NCI-H526 (cell line): ENCODE data around the gene PLRG1.
"Not testable (repeated sequence)": the region's sequence is repeated elsewhere in the genome, so short reads cannot be mapped to it uniquely, and the experiment has no call there.

Source experiments
- DNase-seq, 2 experiments: peaks; one replicate each; lab custom pipeline; 2025; lab: John Stamatoyannopoulos, UW

PLRG1 gene

DNA sequence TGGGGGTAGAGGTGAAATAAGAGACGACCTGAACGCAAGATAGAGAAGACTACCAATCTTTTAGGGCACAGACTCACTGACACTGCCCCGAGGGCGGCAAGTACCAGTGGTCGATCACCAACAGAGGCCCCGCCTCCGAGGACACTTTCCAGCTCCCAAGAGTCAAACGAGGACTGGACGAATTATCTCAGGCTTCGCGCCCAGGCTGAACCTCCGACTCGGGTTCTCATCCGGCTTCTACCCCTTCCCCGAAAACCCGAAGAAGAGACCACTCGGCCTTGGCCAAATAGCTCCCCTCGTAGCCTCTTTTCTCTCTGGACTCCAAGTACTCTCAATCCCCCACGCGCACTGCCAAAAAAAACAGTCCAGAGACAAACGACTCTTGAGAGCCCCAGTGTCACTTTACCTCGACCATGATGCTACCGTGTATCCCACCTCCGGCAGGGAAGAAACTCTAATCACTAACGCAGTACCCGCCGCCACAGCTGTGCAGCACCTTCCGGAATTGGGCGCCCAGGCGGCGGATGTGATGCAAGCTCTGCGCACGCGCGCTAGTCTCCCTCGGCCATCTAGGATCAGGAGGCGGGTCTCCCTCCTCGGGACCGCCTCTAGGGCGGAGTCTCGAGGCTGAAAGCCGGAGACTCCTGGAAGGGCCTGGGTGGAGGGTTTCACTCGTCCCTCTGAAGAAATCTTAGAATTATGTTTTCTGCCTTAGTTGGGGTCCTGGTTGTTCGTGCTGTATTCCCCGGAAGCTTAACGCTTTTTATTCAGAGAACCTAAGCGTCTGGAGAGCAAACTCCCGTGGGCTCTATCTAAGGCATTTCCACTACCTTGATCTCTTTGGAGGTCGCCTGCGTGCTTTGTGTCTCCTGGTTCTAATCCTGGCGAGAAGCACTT, at the start of gene PLRG1:
TSS of gene PLRG1 (minus strand) at position 507 of the 897 bp plus-strand sequence. CDS start at position 415, 92 bp downstream.
- peak; percentile 87 to 97 for DNase-seq

GRCh38 chr4:154597798-154598774, 47.9 kb upstream of the PLRG1 start:
- no peak for DNase-seq

GRCh38 chr4:154597281-154597680, 47.1 kb upstream of the PLRG1 start:
- DNase-seq, result not testable (repeated sequence)

DNA sequence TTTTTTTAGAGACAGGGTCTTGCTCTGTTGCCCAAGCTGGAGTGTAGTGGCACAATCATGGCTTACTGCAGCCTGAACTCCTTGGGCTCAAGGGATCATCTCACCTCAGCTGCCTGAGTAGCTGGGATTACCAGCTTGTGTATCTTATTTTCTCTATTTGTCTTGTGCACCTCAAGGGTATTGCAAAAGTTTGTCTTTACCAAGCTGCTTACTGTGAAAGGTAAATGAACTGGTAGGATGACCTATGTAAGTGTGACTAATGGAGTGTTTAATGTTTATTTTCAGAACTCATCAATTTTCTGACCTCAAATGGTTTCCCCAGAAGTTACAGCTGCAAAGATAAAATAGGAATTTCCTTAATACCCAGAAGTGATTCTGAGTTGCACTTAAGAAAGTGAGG, 45.6 kb upstream of the PLRG1 start:
- no peak for DNase-seq

DNA sequence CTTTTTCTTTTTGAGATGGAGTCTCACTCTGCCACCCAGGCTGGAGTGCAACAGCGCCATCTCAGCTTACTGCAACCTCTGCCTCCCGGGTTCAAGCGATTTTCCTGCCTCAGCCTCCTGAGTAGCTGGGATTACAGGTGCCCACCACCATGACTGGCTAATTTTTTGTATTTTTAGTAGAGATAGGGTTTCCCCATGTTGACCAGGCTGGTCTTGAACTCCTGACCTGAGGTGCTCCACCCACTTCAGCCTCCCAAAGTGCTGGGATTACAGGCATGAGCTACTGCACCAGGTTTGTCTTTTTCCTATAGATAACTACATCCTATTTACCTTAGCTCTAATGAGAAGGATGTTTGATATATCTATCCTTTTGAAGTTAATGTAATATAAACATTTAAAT, 44.1 kb upstream of the PLRG1 start:
- not testable (repeated sequence) for DNase-seq

DNA sequence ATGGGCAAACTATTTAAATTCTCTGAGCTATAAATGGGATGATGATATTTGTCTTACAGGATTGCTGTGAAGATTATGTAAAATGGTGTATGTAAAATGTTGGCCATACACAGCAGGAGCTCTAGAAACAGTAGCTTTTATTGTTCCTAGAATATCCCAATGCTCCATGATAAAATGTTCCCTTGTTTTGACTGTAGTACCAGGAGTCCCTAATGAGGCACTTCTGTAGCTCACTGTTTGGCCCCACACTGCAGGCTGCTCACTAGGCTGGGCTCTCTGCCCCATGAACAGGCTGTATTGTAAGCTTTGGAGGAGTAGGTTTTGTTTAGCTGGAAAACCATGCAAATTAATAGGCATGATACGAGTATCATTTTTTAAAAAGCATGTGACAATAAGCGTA, 43.7 kb upstream of the PLRG1 start:
- peak; percentile 53 to 77 for DNase-seq

DNA sequence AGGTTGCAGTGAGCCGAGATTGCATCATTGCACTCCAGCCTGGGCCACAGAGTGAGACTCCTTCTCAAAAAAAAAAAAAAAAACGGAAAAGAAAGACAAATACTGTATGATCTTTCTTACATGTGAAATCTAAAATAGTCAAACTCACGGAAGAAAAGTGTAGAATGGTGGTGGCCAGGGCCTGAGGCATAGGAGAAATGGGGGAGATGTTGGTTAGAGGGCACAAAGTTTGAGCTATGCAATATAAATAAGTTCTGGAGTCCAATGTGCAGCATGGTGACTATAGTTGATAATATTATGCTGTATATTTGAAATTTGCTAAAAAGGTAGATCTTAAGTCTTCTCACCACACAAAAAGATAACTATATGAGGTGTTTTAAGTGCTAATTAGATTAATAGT, 41.7 kb upstream of the PLRG1 start:
- DNase-seq, result no peak

GRCh38 chr4:154590329-154591006, 40.3 kb upstream of the PLRG1 start, which contains the start of gene FGA:
Gene FGA, minus strand, starts transcription at chr4:154590742. Its CDS starts 55 bp downstream, at chr4:154590687.
- no peak for DNase-seq

DNA sequence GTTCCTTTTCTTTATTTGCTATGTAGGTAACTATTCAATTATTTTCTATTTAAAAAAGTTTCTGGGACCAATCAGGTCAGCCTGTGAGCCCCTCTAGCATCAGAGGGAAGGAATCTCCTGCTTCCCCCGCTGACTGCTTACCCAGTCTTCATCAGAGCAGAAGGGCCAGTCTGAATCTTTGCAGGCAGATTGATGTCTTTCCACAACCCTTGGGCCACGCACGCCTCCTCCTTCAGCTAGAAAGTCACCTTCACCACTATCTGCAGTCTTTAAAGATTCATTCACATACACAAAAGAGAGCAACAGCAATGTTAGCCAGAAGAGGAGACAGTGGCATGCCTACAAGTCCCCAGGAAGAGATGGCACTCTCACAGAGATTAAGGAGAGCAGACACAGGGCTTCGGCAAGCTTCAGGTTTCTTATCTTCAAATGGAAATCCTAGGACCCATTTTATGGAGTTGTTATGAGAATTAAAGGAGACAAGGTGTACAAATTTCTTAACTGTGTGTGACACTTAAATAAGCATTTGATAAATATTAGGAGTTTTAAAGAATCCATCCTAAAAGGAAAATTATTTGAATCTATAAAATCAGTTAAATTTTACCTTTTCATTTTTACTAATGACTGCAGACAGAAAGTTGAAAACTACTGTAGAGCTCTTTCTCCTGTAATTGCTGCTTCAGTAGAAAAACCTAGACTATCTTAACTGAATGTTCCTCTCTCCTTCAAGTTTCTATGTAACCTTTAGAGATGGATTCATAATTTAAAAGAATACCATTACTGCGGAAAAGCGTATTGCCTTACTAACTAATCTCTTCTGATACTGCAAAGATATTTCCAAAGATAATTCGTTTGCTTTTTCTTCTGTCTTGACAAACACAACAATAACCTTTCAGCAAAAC, 39.3 kb upstream of the PLRG1 start:
- no peak for DNase-seq

- no peak for DNase-seq
Observed at GRCh38 chr4:154588198-154588597, 38.0 kb upstream of the PLRG1 start.

DNA sequence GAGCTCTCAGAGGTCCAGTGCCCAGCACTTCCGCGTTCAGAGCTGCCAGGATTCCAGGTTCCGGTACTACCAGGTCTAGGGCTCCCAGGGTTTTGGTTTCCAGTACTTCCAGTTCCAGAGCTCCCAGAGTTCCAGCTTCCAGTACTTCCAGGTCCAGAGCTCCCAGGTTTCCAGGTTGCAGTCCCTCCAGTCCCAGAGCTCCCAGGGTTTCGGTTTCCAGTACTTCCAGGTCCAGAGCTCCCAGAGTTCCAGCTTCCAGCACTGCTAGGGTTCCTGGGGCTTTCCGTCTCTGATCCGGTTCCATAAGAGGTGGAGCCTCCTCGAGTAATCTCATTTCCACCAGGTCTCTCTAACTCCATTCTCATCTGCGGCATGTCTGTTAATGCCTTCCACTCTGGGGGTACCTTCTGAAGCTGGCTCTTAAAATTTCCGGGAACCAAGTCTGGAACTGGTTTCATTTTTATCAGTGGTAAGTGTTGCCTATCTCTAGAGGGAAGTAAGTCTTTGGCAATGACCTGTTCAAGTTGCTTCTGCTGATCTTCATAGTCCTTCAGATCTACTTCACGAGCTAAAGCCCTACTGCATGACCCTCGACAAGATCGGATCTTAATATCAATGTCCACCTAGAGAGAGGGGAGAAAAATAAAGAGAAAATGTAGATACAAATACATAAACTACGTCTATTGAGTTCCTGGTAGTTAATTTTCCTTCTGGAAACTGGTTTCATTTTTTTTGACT, 36.3 kb upstream of the PLRG1 start:
- no peak for DNase-seq

GRCh38 chr4:154585369-154586018, 35.3 kb upstream of the PLRG1 start:
- DNase-seq, result no peak

- DNase-seq, result no peak
Observed at GRCh38 chr4:154584259-154584658, 34.1 kb upstream of the PLRG1 start.

- no peak for DNase-seq
Observed at GRCh38 chr4:154583677-154584076, 33.5 kb upstream of the PLRG1 start.

DNA sequence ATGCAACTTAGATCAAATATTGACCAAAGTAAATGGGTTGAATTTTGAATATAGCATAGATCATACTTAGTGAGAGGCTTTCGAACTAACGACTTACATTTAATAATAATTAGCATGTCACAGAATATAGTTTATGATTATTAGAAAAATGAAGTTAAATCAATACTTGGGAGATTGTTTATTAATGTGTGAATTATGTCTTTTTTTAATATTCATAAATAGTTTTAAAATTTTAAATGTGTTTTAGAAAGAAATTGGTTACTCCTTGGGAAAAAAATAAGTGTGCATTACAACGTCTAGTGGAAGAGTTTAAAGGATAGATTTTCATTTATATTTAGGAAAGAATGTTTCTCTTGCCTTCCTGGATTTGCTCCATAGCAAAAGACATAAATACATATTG, 33.0 kb upstream of the PLRG1 start:
- no peak for DNase-seq

GRCh38 chr4:154582723-154583122, 32.5 kb upstream of the PLRG1 start:
- DNase-seq, result no peak

DNA sequence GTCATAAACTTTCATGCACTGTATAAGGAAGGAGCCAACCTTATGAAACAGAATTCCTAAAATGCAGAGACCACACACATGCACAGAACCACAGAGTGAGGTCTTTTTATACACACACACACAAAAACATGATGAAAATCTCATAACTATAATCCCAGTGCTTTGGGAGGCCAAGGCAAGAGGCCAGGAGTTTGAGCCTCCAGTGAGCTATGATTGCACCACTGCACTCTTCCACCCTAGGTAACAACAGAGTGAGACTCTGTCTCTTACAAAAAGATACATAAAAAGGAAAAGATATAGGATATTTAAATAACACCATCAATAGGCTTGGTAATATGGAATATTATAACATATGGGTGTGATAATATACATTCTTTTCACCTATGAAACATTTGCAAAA, 29.7 kb upstream of the PLRG1 start:
- no peak for DNase-seq

DNA sequence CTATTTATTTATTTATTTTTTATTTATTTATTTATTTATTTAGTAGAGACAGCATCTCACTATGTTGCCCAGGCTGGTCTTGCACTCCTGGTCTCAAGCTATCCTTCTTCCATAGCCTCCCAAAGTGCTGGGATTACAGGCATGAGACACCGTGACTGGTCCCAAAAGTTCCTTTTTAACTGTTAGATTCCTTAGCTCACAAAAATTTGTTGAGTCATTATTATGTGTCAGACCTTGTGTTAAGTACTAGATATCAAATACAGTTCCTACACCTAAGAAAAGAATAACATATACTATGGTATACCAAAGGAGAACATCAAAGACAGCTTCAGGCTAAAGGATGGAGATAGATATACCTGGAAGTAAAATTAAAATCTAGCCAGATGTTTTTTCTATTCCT, 28.7 kb upstream of the PLRG1 start:
- no peak for DNase-seq

GRCh38 chr4:154577324-154577723, 27.1 kb upstream of the PLRG1 start:
- DNase-seq, result no peak

GRCh38 chr4:154574311-154574710, 24.1 kb upstream of the PLRG1 start:
- no peak for DNase-seq
